Measurements from ENCODE around the gene PRKG1.

- TF ChIP-seq, protein P1, sequence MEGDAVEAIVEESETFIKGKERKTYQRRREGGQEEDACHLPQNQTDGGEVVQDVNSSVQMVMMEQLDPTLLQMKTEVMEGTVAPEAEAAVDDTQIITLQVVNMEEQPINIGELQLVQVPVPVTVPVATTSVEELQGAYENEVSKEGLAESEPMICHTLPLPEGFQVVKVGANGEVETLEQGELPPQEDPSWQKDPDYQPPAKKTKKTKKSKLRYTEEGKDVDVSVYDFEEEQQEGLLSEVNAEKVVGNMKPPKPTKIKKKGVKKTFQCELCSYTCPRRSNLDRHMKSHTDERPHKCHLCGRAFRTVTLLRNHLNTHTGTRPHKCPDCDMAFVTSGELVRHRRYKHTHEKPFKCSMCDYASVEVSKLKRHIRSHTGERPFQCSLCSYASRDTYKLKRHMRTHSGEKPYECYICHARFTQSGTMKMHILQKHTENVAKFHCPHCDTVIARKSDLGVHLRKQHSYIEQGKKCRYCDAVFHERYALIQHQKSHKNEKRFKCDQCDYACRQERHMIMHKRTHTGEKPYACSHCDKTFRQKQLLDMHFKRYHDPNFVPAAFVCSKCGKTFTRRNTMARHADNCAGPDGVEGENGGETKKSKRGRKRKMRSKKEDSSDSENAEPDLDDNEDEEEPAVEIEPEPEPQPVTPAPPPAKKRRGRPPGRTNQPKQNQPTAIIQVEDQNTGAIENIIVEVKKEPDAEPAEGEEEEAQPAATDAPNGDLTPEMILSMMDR (conservative IDR thresholded peaks at IDR 0.05 in 1 of 2, IDR thresholded peaks at IDR 0.05 in 1 of 2; ENCODE audit: extremely low read depth in 1 of 2, insufficient read depth in 1 of 2, low read depth in 1 of 2, low read length in 2 of 2): no peak
- TF ChIP-seq EZH2 (IDR thresholded peaks at IDR 0.05; ENCODE audit: borderline replicate concordance, low read length): no peak
Measured at GRCh38 chr10:51808187-51808586, 733.9 kb downstream of the PRKG1 start.
